ENCODE measurements around the gene GSX1.

DNA sequence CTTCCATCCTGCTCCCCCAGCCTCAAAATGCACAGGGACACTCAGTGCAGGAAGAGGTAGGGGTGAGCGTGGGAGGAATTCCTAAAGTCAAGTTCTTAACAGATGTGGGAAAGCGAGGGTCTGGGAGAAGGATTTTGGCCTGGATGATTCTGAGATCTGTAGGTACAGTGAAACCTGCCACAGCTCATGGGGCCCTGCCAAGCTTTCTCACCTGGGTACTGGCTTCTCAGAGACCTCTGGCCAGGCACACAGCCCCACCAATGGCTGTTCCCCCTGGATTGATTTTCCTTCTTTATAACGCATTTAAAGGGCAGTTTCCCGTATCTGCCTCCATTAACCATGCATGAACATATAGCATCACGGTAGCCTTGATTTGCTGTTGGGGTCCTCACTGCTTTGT lies 47.0 kb upstream of the GSX1 start:
- TF ChIP-seq, protein P1, sequence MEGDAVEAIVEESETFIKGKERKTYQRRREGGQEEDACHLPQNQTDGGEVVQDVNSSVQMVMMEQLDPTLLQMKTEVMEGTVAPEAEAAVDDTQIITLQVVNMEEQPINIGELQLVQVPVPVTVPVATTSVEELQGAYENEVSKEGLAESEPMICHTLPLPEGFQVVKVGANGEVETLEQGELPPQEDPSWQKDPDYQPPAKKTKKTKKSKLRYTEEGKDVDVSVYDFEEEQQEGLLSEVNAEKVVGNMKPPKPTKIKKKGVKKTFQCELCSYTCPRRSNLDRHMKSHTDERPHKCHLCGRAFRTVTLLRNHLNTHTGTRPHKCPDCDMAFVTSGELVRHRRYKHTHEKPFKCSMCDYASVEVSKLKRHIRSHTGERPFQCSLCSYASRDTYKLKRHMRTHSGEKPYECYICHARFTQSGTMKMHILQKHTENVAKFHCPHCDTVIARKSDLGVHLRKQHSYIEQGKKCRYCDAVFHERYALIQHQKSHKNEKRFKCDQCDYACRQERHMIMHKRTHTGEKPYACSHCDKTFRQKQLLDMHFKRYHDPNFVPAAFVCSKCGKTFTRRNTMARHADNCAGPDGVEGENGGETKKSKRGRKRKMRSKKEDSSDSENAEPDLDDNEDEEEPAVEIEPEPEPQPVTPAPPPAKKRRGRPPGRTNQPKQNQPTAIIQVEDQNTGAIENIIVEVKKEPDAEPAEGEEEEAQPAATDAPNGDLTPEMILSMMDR (IDR thresholded peaks at IDR 0.05), result no peak
- TF ChIP-seq POLR2A (IDR thresholded peaks at IDR 0.05), result no peak

Measured in right lobe of liver (tissue), 4 donors.